Prostate gland (tissue), 2 donors: ENCODE measurements around the gene MREG.

Source experiments
- POLR2A ChIP-seq: fragments of 450-650 bp; IDR thresholded peaks from one replicate; pipeline ENCODE4 v1.6.1; 2016; ENCODE audit warnings: antibody characterized with exemption, mild to moderate bottlenecking
- TF ChIP-seq, protein P1 (sequence below), 4 experiments: fragments of 200-600 bp in 2 of 4; fragments of 450-650 bp in 2 of 4; sonication (generic) in 2 of 4; IDR thresholded peaks; 1 replicate in 3 of 4; 2 replicates in 1 of 4; pipeline ENCODE4 v1.5.1; 2016 to 2019; ENCODE audit warnings: antibody characterized with exemption in 4 of 4, mild to moderate bottlenecking in 2 of 4, moderate library complexity in 2 of 4

- no peak for TF ChIP-seq POLR2A
- TF ChIP-seq, protein P1, sequence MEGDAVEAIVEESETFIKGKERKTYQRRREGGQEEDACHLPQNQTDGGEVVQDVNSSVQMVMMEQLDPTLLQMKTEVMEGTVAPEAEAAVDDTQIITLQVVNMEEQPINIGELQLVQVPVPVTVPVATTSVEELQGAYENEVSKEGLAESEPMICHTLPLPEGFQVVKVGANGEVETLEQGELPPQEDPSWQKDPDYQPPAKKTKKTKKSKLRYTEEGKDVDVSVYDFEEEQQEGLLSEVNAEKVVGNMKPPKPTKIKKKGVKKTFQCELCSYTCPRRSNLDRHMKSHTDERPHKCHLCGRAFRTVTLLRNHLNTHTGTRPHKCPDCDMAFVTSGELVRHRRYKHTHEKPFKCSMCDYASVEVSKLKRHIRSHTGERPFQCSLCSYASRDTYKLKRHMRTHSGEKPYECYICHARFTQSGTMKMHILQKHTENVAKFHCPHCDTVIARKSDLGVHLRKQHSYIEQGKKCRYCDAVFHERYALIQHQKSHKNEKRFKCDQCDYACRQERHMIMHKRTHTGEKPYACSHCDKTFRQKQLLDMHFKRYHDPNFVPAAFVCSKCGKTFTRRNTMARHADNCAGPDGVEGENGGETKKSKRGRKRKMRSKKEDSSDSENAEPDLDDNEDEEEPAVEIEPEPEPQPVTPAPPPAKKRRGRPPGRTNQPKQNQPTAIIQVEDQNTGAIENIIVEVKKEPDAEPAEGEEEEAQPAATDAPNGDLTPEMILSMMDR (IDR thresholded peaks at IDR 0.05), result no peak
Observed at GRCh38 chr2:215940645-215941184, 72.6 kb downstream of the MREG start.
